HG03378 (cell line): ENCODE results near the gene SLAMF6.
"Not testable (repeated sequence)": the region's sequence is repeated elsewhere in the genome, so short reads cannot be mapped to it uniquely, and the experiment has no call there.

Experiments
- ATAC-seq: cut with Tn5 transposase; IDR thresholded peaks from one replicate; pipeline ENCODE4 v1.9.1; 2021; ENCODE audit warnings: mild to moderate bottlenecking, moderate library complexity; ENCODE audit not compliant: unreplicated experiment

Gene SLAMF6

DNA sequence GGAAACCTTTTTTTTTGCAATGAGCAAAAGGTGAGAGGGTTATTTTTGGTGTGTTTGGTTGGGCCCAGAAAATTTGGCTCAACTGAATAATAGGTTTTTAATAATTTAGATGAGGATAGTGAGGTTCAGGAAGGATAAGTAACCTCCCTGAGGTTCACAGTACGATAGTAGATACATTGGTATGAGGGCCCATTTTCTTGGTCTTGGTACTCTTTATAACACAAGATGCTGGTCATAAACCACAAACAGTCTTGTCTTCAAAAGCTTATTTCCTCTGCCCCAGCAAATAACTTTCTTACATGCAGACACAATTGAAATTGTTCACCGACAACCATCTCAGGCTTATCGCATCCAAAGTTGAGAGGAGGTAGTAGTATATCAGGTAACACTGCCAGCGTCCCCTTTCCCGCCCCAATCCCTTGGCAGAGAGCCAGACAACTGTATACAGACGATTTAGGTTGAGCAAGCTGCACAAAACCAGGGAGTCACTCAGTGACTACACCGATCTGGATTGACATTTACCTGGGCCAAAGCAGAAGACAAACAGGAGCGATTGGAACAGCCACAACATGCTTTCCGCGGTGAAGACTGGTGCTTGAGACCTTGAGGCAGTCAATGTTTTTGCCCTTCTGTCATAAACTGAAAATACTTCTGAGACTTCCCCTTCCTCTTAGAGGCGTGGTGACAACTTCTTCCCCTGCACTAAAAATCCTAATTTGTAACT, at the start of gene SLAMF6:
SLAMF6 (minus strand) TSS at position 634 of the 724 bp plus-strand sequence; CDS start at position 571, 63 bp downstream.
- ATAC-seq, result no peak

DNA sequence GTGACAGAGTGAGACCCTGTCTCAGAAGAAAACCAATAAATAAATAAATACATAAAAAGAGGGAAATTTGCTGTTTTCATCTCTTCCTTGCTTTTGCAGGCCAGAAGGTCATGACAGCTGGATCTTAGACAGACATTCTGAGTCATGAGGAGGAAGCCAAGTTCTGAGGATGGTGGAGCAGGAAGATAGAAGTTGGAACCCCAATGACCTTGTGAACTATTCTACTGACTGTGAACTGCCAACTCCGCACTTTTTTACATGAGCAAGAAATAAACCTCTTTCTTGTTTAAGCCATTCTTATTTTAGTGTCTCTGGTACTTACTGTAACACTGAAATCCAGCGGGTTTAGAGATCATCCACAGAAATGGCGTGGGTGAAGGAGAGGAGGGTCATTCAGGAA, 47.8 kb upstream of the SLAMF6 start:
- no peak for ATAC-seq

DNA sequence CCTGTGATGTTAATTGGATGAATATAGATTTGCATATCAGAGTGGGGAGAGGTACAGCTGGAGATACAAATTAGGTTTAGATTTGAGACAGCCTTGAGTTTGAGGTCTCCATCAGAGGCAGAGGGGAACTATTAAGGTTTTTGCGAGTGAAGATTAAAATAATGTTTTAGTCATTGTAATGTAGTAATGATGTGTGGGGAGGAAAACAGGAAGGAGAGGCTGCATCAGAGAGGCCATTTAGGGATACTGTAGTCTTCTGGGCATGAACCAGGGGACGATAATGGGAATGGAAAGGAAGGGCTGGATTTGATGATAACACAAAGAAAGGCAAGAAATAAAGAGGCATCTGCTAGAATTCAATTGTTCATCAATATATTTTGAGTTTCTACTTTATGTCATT, 46.8 kb upstream of the SLAMF6 start:
- no peak for ATAC-seq

DNA sequence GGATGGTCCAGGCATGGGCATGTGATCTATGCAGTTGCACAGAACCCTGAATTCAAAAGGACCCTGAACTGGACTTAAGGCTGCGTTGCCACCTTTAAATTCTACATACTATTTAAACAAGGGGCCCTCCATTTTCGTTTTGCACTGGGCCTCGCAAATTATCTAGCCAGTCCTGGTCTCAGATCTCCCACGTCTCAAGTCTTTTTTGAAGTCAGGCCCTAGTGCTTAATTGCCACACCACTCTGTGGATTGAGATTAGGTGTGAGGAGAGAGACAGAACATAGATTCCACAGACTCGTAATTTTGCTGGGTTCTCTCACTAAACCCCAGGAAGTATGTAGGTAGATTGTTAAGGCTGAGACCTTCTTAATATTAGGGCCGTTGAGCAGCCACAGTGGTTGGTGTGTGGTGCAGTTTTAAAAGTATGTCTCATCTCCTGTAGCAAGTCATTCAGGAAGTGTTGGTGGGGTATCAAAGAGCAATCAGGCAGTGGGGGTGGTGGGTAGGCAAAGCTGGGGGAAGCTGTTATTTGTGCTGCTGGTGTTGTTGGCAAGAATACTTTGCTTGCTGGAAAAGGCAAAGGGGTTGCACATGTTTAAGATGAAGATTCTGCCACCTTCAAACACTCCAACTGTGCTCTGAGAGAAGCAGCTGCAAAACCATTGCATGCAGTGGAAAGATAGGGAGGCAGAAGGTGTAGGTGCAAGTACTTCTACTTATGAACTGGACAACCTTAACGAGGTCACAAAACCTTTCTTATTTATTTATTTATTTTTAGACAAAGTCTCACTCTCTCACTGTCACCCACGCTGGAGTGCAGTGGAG, 45.0 kb upstream of the SLAMF6 start:
- no peak for ATAC-seq

DNA sequence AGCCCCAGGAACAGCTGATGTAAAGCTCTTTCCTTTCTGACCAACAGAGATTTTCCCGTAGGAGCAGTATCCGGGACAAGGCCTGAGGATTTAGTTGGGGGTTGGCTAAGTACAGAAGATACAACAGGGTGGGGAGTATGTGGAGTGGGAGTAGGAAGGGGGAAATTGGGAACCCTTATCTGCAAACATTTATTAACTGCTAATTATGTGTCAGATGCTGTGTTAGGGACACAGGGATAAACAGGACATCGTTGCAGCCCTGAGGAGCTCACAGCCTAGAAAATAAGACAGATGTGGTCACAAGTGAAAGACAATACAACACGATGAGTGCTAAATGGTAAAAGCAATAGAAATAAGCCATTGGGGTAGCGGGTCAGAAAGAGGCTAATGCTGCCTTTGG, 44.3 kb upstream of the SLAMF6 start:
- ATAC-seq, result no peak

DNA sequence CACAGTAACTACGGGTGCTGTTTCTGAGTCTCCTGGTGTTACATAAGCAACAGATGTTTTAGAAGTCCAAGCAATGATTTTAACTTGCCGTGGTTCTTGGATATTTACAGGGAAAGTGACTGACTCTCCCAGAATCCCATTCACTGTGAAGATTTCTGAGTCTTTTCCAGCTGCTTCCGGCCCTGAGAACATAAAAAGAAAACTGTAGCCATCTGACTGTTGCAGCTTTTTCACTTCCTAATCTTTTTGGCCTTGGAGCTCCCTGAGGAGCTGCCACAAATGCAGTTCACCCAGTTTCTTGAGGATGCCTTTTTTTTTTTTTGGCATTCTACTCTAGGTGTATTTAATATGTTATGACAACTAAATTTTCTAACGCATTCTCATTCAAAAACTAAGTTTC, 42.5 kb upstream of the SLAMF6 start:
- no peak for ATAC-seq

DNA sequence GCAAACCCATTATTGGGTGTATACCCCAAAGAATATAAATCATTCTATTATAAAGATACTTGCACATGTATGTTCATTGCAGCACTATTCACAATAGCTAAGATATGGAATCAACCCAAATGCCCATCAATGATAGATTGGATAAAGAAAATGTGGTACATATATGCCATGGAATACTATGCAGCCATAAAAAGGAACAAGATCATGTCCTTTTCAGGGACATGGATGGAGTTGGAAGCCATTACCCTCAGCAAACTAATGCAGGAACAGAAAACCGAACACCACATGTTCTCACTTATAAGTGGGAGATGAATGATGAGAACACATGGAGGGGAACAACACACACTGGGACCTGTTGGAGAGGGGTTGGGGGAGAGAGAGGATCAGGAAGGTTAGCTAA, 40.2 kb upstream of the SLAMF6 start:
- not testable (repeated sequence) for ATAC-seq

DNA sequence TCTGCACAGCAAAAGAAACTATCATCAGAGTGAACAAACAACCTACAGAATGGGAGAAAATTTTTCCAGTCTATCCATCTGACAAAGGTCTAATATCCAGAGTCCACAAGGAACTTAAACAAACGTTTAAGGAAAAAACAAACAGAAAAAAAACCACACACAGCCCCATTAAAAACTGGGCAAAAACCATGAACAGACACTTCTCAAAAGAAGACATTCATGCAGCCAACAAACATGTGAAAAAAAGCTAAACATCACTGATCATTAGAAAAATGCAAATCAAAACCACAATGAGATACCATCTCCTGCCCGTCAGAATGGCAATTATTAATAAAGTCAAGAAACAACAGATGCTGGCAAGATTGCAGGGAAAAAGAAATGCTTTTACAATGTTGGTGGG, 39.7 kb upstream of the SLAMF6 start:
- not testable (repeated sequence) for ATAC-seq

DNA sequence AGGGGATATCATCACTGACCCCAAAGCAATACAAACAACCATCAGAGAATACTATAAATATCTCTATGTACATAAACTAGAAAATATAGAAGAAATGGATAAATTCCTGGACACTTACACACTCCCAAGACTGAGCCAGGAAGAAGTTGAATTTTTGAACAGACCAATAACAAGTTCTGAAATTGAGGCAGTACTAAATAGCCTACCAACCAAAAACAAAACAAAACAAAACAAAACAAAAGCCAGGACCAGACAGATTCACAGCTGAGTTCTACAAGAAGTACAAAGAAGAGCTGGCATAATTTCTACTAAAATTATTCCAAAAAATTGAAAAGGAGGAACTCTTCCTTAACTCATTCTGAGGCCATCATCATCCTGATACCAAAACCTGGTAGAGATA, 37.8 kb upstream of the SLAMF6 start:
- no peak for ATAC-seq

DNA sequence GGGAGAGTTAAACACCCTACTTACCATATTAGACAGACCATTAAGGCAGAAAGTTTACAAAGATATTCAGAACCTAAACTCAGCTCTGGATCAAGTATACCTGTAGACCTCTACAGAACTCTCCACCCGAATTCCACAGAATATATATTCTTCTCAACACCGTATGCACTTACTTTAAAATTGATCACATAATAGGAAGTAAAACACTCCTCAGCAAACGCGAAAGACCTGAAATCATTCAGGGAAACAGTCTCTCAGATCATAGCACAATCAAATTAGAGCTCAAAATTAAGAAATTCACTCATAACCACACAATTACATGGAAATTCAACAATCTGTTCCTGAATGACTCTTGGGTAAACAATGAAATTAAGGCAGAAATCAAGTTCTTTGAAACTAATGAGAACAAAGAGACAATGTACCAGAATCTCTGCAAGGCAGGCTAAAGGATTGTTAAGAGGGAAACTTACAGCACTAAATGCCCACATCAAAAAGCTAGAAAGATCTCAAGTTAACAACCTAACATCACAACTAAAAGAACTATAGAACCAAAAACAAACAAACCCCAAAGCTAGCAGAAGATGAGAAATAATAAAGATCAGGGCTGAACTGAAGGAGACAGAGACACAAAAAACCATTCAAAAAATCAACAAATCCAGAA, 37.1 kb upstream of the SLAMF6 start:
- ATAC-seq, result no peak

DNA sequence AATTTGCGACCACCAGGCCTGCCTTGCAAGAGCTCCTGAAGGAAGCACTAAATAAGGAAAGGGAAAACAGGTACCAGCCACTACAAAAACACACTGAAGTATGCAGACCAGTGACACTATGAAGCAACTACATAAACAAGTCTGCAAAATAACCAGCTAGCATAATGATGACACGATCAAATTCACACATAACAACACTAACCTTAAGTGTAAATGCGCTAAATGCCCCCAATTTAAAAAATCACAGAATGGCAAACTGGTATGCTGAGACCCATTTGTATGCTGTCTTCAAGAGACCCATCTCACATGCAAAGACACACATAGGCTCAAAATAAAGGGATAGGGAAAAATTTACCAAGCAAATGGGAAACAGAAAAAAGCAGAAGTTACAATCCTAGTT, 36.4 kb upstream of the SLAMF6 start:
- ATAC-seq, result not testable (repeated sequence)

DNA sequence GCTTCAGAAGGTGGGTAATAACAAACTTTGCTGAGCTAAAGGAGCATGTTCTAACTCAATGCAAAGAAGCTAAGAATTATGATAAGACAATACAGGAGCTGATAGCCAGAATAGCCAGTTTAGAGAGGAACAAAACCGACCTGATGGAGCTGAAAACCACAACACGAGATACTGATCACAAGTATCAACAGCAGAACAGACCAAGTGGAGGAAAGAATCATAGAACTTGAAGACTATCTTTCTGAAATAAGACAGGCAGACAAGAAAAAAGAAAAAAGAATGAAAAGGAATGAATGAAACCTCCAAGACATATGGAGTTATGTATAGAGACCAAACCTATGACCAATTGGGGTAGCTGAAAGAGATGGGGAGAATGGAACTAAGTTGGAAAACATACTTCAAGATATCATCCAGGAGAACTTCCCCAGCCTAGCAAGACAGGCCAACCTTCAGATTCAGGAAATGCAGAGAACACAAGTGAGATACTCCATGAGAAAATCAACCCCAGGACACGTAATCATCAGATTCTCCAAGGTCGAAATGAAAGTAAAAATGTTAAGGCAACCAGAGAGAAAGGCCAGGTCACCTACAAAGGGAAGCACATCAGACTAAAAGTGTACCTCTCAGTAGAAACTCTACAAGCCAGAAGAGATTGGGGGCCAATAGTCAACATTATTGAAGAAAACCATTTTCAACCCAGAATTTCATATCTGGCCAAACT, 35.8 kb upstream of the SLAMF6 start:
- ATAC-seq, result no peak

DNA sequence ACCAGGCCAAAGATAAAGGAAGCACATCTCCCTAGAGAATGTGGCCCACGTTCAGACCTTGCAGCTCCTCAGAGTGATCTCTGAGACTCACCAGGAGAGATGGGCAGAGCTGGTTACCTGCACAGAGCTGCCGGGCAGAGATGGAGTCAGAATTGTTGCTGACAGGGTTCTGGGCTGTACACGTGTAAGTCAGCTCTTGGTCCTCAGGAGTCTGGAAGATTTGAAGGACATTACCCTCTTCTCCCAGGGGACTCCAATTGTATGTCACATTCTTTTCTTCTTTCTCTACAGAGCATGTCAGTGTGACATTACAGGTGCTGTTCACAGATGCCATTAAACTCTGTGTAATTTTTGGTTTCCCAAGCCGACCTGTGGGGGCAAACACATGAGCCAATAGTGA, 30.7 kb upstream of the SLAMF6 start:
- ATAC-seq, result no peak

DNA sequence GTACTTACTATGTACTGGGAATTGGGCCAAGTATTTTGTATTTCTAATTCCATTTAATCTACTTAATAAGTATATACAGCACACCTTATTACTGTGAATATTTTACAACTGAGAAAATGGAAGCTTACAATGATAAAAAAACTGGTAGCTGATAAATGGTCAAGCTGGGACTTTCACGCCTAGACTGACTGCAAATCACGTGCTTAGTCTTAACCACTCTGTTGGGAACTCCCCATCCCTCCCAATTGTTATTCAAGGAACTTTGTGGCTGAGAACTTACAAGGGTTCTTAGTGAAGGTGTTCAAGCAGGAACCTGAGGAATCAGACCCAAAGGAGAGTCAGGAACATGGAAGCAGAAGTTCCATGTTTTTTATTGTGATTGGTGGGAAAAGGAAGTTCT, 29.4 kb upstream of the SLAMF6 start:
- ATAC-seq, result no peak

DNA sequence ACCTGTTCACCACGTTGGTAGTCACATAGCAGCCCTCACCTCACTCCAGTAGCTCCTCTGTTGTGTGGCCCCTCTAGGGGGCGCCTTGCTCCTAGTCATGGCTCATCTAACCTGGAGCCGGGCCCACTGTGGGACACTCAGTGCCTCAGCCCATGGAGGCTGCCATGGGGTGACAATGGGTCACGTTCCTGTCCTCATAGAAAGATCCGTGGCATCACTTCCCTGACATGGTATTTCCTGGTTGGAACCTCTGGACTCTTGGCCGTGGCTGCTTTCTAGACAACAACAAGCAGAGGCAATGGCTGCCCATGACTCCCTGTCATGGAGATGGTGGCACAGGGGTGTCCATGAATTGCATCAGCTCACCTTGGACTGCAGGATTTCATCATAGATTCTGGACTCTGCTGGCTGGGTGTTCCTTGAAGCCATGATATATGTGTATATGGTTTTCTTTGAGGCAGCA, 27.5 kb upstream of the SLAMF6 start:
- no peak for ATAC-seq

DNA sequence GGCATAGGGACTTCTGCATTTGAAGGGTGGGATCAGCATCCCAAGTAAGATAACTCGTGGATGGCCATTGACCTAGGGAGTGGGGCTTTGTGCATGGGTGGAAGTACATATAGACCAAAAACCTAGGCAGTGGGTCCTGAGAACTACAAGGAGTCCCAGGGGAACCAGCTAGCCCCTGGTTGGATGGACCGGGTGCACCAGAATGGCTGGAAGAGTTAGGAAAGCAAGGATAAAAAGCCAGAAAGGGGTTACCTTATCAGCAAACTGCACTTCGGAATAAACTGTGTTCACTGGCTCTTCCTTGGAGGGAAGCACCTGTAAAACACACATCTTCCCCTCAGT, 26.6 kb upstream of the SLAMF6 start:
- no peak for ATAC-seq

DNA sequence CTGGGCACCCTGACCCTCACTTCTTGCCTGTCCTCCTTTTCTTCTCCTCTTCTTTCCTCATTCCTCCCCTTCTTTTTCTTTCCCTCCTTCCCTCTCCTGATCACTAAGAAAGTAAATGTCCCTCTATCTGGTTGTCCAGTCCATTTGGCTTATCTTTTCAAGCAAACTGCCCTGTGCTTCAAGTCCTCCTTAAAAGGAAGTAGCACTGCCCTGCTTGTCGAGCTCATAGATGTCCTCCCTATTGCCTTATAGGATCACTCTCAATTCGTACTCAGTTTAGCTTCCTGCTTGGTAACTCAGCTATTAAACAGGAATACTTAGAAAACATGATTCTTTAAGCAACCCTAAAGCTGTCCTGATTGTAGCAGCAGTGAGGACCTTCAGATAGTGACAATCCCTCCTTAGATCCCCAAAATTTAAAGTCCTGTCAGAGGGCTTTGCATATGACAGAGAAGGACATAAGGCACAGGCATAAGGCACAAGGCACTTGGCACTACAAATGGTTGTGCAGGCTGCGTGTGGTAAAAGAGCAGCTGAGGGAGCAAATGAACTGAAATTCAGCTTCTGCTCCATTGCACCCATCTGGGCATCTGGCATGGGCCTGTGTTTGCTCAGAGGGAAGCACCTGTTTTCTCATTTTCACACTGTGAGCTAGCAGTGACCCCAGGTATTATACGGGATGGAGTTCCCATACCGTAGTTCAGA, 26.1 kb upstream of the SLAMF6 start:
- no peak for ATAC-seq

DNA sequence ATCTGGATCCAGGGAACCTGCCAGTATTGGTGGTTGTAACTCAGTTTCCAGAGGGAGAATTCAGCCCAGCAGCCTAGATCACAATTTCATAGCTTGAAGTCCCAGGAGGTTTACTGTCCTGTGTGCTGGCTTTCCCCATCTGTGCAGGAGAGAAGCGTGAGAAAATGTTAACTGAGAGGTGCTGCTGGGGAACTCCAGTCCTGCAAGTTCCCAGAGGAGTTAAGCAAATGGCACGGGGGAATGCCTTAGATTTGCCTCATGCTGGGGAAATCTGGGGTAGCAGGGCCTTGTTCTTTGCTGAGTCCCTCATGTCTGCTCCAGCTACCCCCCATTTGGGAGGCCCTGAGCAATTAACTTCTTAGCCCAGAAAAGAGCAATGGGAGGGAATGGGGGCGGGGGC, 25.1 kb upstream of the SLAMF6 start:
- peak; percentile 47 for ATAC-seq

DNA sequence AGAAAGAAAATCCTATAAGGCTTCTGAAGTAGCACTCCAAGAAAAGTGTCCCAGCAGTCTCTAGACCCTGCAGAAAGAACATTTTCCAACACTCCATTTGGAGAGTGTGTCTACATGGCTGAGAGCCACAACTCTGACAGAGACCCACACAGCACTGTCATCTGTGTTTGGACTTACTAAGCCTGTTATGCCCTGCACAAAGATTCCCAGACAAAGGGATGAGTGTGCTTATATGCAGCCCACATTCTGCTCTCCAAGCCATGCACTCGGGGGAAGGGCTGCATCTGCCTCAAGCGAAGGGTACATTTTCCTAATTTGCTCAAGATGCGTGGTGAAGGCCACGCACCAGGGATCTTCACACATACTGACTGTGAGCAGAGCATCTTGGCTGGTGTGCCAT, 24.4 kb upstream of the SLAMF6 start:
- ATAC-seq, result no peak

DNA sequence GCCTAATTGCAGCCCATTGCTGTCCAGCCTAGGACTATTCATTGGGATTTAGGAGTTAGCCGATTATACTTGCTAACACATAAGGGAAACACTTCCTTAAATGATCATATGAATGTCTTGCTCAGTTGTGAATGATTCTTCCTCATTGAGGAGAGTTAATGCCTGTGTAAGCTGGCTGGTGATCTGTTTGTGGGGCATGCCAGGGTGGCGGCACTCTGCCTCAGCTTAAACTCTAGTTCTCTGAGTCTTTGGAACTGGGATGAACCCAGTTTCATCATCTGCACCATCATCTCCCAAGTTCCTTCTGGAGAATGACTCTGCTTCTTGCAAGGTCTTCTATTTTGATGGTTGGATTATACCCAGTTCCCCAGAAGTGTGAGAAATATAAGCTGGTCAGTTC, 23.9 kb upstream of the SLAMF6 start:
- ATAC-seq, result no peak

DNA sequence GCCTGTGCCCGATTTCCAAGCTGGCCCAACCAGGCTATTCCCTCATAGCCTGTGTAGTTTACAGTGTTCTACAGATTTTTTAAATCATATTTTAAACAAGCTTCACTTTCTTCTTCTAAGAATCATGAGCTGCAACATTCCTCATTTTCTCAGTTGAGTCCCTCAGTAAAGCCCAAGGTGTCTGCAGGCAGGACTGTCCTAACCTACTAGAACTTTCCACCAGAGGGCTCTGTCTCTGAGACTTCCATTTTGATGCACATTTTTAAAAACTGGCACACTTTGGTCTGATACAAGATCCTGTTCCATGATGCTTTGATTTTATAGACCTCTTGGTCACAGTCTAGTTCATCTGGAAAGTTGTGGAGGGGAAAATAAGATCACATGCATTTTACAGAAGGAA, 21.6 kb upstream of the SLAMF6 start:
- ATAC-seq, result no peak
